ENCODE measurements around the gene NCK1.

The NCK1 gene

GRCh38 chr3:136861890-136862616, at the start of gene NCK1:
Gene NCK1, plus strand, starts transcription at chr3:136862208. Its CDS starts 65,794 bp downstream, at chr3:136928002.
- DNase-seq (ENCODE audit: low spot score), result peak; percentile 96

- DNase-seq (ENCODE audit: low spot score), result no peak
These were observed 44.6 kb upstream of the NCK1 start for GRCh38 chr3:136817448-136817847.

- peak; percentile 43 for DNase-seq (ENCODE audit: low spot score)
These were observed 43.7 kb upstream of the NCK1 start for GRCh38 chr3:136818191-136818768.

GRCh38 chr3:136818769-136819391, 43.1 kb upstream of the NCK1 start, which contains the start of gene SLC35G2:
Gene SLC35G2, plus strand, starts transcription at chr3:136819126. Its CDS starts 35,335 bp downstream, at chr3:136854461.
- DNase-seq (ENCODE audit: low spot score), result no peak

GRCh38 chr3:136819392-136819730, 42.6 kb upstream of the NCK1 start:
- no peak for DNase-seq (ENCODE audit: low spot score)

GRCh38 chr3:136819731-136820679, 42.0 kb upstream of the NCK1 start:
- DNase-seq (ENCODE audit: low spot score), result no peak

GRCh38 chr3:136831461-136831860, 30.5 kb upstream of the NCK1 start:
- no peak for DNase-seq (ENCODE audit: low spot score)

- DNase-seq (ENCODE audit: low spot score), result no peak
These were observed 26.8 kb upstream of the NCK1 start for GRCh38 chr3:136835089-136835812.

- no peak for DNase-seq (ENCODE audit: low spot score)
These were observed 26.0 kb upstream of the NCK1 start for GRCh38 chr3:136835813-136836510.

GRCh38 chr3:136836511-136837156, 25.4 kb upstream of the NCK1 start:
- DNase-seq (ENCODE audit: low spot score), result no peak

GRCh38 chr3:136838641-136839555, 23.1 kb upstream of the NCK1 start:
- DNase-seq (ENCODE audit: low spot score), result peak; percentile 46

GRCh38 chr3:136839556-136839931, 22.5 kb upstream of the NCK1 start:
- DNase-seq (ENCODE audit: low spot score), result no peak

- no peak for DNase-seq (ENCODE audit: low spot score)
These were observed 21.8 kb upstream of the NCK1 start for GRCh38 chr3:136840252-136840651.

- DNase-seq (ENCODE audit: low spot score), result no peak
These were observed 19.7 kb upstream of the NCK1 start for GRCh38 chr3:136842294-136842693.

GRCh38 chr3:136844724-136845123, 17.3 kb upstream of the NCK1 start:
- no peak for DNase-seq (ENCODE audit: low spot score)

GRCh38 chr3:136852180-136852579, 9.8 kb upstream of the NCK1 start:
- DNase-seq (ENCODE audit: low spot score), result no peak

- DNase-seq (ENCODE audit: low spot score), result no peak
These were observed 5.3 kb upstream of the NCK1 start for GRCh38 chr3:136856665-136857064.

- no peak for DNase-seq (ENCODE audit: low spot score)
These were observed 3.6 kb upstream of the NCK1 start for GRCh38 chr3:136858381-136858780.

GRCh38 chr3:136860541-136860940, 1.5 kb upstream of the NCK1 start:
- no peak for DNase-seq (ENCODE audit: low spot score)
